Panc1 (cell line): Measurements from ENCODE around the gene GIMAP6.

Experiments
- CTCF ChIP-seq: fragments of 450-650 bp; IDR thresholded peaks from 2 replicates; pipeline ENCODE4 v1.5.1; 2017; ENCODE audit warnings: mild to moderate bottlenecking
- SIN3A ChIP-seq: IDR thresholded peaks from 2 replicates; pipeline ENCODE4 v1.6.1; 2012; ENCODE audit warnings: low read depth, mild to moderate bottlenecking, low read length, moderate library complexity, borderline replicate concordance; ENCODE audit not compliant: insufficient read depth
- TCF7L2 ChIP-seq: IDR thresholded peaks from 2 replicates; pipeline ENCODE4 v1.6.1; 2011; ENCODE audit warnings: mild to moderate bottlenecking, low read depth, low read length, inconsistent platforms

DNA sequence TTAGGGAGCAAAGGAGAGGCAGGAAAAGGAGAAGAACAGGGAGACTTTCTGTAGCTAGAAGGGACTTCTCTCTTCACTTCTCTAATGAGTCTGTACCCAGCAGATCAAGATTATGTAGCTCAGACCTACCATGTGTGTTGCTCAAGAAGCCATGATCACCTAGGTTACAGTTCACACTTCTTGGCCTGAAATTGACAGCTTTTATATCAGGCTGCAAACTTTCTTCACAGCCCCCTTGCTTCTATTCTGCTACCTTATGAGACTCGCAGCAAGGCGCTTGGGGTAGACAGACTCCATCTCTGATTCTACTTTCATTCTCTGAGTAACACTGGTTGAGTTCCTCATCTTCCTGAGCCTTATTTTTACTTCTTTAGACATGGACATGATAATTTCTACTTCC is 33.7 kb upstream of the GIMAP6 start:
- TF ChIP-seq CTCF (no peak), TCF7L2 (no peak), SIN3A (no peak)
